Measurements from ENCODE around the gene ATXN1L. TPM values are rescaled to one million over a fixed set of nuclear protein-coding genes. Genes with fewer than 3 reads are reported as not detected.
"Not testable (repeated sequence)": the region's sequence is repeated elsewhere in the genome, so short reads cannot be mapped to it uniquely, and the experiment has no call there.

ATXN1L gene
- total RNA-seq, 1 donor from 2014 or later, result 7.7 TPM

DNA sequence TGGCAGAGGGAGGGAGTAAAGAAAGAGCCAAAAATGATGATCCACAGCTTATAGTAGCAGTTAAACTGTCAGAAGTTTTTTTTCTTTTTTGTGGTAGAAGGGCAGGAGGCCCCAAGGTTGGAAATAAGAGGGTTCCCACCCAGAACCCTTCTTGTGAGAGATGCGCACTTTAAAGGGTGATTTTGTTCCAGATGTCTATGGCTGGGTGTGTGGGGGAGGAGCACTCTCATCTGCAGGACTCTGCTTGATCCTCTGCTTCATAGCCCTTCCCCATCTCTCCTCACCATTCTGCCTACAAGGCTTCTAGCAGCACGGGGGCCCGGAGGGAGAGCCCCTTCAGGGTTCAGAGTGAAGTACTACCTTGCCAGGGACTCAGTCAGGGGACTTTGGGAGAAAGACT is 6.4 kb downstream of the ATXN1L start:
- DNase-seq (ENCODE audit: low spot score in 2 of 2) (no peak), FAIRE-seq (no peak)

DNA sequence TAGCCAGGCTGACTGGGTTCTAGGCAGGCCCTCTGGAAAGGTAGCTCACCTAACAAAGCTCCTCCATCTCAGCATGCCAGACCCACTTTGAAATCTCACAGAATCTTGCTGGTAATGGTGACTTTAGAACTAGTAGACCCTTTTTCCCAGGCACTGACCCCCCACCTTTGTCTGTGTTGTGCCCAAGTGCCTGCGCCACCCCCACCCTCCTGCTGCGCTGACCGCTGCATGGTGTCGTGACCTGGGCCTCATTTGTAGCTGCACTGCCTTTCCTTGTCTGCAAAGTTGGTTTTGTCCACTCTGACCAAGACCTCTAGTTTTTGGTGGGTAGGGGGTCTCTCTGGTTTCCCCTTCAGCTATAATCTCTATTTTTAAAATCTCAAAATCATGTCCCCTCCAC is 6.8 kb downstream of the ATXN1L start:
- FAIRE-seq, result no peak
- no peak for DNase-seq (ENCODE audit: low spot score in 2 of 2)

DNA sequence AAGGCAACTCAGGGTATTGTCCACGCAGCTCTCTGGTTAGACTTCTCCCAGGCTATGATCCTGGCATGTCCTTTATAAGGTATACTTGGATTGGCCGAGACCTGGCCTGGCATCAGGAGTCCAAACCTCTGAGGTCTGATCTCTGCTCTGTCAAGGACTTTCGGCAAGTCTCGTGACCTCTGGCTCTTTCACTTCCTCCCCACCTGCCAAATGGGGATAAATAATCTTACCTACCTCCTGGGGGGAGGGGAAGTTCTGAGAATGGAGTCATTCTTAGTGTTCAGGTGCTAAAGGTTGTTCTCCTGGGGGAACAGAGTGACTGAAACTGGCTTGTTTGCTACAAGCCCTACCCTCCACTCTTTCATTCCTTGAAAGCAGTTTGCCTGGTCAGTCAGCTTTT is 7.6 kb downstream of the ATXN1L start:
- DNase-seq (ENCODE audit: low spot score in 2 of 2), result no peak
- no peak for FAIRE-seq

DNA sequence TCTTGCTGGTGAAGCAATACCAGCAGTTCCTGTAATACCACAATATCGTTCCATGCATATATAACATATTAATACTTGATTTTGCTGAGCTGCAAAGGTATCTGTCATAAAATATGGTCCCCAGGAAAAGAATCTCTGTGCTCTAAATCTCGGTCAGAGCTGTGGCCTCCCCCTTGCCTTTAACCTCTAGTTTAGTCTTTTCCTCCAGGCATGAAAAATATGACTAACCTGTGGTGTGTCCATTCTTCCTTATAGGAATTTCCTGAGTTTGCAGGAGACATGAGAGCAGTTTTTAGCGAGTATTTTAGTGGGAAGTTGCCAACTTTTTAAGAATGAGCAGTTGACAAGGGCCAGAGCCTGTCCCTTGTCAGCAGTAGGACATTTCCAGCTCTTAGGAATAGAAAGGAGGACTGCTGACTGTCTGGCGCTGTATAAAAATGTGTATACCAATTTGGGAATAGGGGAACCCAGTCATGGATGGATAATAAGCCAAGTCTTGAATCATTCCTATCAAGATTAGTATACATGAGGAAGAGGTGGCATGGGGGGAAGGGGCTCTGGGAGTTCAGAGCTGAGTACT is 8.7 kb downstream of the ATXN1L start:
- DNase-seq (ENCODE audit: low spot score in 2 of 2) (no peak), FAIRE-seq (no peak)

DNA sequence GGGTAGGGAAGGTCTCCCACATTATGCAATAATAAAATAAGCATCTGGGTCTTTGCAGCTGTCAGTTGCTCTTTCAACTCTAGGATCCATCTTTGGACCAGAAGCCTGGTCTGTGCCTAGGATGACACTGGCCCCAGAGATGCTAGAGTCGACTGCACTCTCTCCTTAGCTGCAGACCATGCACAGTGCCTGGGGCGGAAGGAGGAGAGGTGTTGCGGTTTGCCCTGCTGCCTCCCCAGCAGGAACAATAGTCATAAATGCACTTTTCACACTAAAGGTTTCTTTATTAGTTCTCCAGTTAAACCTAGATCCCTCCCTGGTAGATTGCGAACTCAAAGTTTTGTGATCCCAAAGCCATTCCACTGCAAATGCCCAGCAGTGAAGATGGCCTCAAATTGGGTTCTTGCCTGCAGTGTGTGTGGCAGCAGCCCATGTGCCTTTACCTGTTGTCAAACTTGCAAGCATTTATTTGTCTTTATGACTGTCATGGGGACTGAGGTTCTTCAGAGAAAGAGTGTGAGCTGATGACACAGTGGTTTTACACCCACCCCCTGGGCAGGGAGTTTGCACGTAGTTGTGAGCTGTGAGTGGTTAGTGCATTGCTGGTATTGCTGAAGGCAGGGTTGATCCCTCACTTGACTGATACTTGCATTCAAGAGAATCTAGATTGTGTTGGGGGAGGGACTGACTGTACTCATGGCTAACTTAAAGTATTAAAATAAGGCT is 10.3 kb downstream of the ATXN1L start:
- no peak for DNase-seq (ENCODE audit: low spot score in 2 of 2)
- FAIRE-seq, result no peak

DNA sequence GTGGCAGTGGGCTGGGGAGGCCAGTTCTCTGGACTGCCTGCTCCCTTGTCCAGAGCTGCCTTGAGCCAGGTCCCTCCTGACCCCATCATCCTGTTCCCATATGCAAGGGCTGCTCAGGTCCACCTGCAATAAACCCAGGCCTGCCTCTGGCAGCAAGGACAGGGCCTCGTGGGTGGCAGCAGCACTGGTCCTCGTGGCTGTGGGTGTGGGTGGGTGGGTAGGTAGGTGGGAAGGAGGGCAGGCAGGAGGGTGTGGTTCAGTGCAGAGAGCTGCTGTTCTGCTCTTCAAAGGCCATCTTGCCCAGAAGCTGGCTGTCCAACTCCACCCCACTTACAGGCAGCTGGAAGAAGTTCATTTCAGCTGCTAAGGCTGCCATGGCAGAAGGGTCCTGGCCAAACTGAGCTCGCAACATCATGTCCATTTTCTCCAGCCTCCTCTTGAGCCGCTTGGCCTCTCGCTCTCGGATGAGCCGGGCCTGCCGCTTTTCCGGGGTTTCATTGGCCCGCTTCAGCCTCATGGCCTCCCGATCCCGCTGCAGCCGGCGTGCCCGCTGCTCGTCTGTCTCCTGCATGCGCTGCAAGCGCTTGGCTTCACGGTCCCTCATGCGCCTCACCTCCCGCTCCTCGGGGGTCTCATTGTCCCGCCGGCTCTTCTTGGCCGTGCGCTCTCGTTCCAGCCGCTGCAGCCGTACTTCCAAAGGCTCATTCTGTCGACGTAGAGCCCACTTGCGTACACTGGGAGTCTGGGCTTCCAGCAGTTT is 14.2 kb downstream of the ATXN1L start:
- DNase-seq (ENCODE audit: low spot score in 2 of 2), result no peak
- no peak for FAIRE-seq

DNA sequence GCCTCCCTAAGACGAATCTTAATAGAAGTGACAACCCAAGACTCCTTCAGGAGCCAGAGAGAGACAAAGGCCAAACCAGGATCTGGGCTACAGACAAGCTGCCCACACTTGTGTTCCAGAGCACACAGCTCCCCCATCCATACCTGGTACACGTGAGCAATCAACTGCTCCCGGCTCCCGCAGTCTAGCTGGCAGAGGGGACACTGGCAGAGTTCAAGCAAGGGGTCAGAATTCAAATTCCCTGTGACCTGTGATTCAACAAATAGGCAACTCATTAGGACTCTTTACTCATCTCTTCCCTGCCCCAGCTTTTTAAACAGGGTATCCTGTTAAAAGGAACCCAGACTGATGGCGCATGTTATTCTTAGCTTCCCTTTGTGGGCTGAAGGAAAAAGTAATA is 18.2 kb downstream of the ATXN1L start:
- no peak for FAIRE-seq

DNA sequence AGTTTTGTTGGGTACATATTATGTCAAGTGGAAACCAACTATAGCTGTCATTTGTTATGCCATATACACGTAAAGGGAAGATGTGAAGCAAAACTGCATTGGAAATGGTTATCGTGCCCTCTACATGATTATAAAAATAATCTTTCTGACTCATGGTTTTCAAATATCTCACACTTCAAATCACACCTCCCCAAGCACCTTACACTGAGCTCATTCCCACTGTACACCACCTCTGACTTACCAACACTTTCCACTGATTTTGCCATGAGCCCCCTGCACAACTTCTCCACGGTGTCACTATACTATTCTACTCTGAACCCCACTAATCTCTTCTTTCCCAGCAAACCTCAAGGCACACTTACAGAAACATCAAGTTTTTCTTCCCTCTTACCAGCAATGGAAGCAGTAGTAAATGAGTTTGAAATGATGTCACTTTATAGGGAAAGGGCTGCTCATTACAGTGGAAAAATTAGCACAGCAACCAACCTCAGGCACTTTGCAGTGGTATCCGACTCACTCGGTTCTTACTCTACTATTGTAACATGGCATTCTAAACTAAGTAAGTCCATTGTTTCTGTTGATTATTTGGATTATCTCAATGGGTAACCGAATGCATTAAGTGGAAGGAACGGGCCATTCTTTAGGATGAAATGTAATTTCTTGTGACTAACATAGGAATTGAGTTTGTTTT is 19.5 kb downstream of the ATXN1L start:
- no peak for DNase-seq (ENCODE audit: low spot score in 2 of 2)
- no peak for FAIRE-seq

More for the DNA sequence above, 18.2 kb downstream of the ATXN1L start:
- no peak for DNase-seq (ENCODE audit: low spot score in 2 of 2)

DNA sequence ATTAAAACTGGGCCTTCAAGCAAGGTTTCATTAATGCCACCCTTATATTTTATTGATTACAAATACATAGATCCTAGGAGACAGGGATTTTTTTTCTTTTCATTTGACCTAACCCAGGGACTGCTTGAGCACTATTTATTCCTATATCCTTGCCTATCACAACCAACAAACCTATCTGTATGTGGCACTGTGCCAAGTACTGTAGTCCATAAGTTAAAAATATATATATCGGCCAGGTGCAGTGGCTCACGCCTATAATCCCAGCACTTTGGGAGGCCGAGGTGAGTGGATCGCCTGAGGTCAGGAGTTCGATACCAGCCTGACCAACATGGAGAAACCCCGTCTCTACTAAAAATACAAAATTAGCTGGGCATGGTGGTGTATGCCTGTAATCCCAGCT is 21.4 kb downstream of the ATXN1L start:
- not testable (repeated sequence) for DNase-seq (ENCODE audit: low spot score in 2 of 2); FAIRE-seq

DNA sequence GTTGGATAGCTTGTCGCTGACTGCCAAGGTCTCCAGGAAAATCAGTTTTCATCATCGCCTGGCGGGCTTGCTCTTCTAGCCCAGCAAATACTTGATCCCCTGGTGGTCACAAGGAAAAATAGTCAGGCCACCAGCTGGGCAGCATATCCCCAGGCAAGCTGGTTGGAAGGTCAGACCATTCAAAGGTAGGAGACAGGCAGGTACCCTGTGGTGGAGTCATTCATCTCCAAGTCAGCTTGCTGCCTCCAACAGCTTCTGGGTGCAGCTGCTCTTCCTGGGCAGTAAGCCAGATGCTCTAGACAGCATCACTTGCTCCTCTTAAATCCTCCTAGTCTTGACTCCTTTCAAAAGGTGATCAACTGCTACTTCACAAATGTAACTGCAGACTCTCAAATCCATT is 22.2 kb downstream of the ATXN1L start:
- no peak for FAIRE-seq

DNA sequence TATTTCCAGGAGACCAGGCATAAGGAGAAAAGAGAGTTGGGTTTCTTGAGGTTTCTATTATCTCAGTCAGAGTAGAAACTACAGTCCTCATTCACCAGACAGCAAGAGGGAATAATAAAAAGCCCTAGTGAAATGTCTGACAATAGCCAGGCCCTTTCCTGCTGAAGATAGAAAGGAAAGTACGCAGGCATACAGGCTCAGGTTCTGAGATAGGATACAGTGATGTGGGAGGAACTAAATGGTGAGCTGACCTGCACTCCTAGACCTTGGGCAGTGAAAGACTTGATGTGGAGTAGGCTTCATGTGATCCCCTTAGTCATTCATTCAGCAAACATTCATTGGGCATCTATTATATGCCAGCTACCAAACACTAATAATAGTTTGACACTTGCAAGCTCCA is 23.3 kb downstream of the ATXN1L start:
- FAIRE-seq, result no peak
- no peak for DNase-seq (ENCODE audit: low spot score in 2 of 2)

More for the DNA sequence above, 22.2 kb downstream of the ATXN1L start:
- no peak for DNase-seq (ENCODE audit: low spot score in 2 of 2)

DNA sequence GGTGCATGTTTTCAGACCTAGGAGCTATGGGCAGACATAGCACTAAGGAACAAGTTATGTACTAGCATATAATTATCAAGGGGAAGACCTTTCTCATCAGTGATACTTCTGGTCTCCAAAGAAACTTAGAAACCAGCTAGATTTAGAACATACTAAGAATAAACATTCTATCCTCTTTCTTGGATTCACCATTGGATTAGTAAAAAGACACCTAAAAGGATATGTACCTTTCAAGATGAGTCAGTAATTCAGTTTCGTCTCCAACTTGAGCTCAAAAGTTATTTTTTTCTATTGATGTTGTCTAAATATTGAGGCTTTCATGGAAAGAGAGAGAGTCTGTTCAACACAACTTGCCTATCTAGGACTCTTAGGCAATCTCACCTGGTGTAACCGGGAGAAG is 25.0 kb downstream of the ATXN1L start:
- DNase-seq (ENCODE audit: low spot score in 2 of 2) (no peak), FAIRE-seq (no peak)

DNA sequence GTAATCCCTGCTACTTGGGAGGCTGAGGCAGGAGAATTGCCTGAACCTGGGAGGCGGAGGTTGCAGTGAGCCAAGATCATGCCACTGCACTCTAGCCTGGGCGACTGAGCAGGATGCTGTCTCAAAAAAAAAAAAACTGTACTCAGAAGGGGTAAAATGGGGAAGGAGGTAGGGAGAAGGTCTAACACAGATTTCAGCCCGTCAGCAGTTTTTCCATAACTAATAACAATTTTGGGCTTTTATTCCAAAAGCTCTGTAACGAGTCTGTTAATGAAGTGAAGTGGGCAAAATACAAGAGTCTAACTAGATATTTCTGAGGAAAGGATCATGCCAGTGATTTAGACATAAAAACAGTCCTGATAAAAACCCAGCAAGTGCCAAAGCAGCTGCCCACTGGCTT is 27.4 kb downstream of the ATXN1L start:
- no peak for FAIRE-seq

DNA sequence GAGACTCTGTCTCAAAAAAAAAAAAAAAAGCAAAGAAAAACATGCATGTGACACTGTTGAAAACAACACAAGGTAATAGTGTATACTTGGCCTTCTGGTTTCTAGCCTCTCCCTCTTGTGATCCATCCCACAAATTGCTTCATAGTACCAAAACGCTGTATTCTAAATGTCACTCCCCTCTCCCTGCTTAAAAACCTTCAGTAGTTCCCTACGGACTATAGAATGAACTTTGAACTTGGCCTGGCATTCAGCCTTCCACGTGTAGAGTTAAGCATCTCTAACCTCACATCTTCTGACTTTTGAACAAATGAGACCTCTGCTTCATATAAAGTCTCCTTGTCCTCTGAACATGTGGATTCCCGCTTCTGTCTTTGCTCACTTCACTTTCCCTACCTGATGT is 33.1 kb downstream of the ATXN1L start:
- no peak for FAIRE-seq
- DNase-seq (ENCODE audit: low spot score in 2 of 2), result no peak

More for the DNA sequence above, 27.4 kb downstream of the ATXN1L start:
- DNase-seq (ENCODE audit: low spot score in 2 of 2), result no peak

DNA sequence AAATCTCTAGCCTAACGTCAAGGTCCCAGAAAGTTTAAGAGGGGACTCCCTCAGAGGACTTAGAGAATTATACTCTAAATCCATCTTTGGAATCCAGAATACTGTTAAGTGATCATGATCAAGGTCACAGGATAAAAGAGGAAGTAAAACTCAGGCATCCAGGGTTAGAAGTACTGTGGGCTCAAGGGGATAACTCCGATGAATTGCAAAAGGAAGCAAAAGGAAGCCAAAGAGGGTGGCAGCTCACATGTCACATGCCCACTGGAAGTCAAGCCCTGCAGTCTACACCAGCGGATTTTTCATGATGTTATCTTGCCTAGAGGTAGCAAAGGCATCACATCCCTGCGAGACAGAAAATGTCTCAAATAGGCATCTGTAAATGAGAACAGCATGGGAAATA is 34.4 kb downstream of the ATXN1L start:
- no peak for FAIRE-seq
- DNase-seq (ENCODE audit: low spot score in 2 of 2), result no peak

DNA sequence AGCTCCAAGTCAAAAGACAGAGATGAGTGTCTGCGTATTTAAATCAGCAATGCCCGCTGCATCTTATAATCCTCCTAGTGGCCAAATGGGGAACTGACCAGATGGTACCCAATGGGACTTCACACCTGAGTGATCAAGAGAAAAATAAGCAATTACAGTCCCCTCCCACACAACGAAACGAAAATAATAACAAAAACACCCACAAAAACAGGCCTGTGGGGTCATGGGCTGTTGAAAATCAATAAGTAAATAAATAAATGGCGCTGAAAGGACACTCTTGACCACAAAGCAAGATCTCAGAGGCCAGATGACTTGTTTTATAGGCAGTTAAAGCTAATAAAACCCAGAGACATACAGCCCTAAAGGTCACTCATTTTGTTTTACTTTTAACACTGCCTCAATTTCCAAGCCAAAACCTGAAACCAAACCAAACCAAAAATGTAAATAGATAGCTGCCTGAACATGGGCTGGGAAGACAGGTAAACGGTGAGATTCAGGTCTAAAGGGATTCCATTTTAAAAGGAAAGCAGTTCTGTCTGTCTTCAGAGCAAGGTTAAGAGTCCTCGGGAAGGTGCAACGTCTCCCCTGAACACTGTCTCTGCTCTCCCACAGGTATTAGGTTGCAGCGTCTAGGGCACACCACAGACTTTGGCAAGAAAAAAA is 36.9 kb downstream of the ATXN1L start:
- DNase-seq (ENCODE audit: low spot score in 2 of 2) (peak; percentile 61 to 64), FAIRE-seq (no peak)

DNA sequence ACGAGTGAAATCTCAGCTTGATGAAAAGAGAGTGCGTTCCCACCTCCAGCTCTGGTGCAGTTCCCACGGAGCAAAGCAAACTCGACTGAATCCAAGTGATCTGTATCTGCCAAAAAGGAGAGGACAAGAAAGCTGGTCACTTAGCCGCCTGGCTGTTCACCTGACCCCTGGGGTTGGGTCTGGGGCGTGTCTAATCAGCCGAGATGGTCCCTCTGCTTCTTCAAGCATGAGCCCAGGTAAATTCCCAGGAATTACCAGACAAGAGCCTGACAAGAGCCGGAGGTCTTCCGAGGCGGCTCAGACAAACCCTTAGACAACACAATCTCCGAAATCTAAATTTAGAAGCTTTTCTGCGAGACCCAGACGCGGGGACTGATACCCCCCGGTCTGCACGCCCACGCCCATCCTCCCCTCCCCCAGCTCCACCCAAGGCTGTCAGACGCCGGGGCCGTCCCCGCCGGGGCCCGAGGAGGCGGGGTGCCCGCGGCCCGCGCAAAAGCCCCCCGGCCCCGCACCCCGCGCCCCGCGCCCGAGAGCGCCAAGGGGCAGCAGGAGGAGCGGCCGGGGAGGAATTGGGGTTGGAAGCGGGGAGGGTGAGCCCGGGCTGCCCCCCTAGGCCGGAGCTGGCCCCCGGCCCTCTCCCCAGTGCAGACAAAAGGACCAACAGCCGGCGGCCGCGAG is 37.5 kb downstream of the ATXN1L start:
- DNase-seq (ENCODE audit: low spot score in 2 of 2) (peak in 1 of 2 donors; percentile 48), FAIRE-seq (no peak)

DNA sequence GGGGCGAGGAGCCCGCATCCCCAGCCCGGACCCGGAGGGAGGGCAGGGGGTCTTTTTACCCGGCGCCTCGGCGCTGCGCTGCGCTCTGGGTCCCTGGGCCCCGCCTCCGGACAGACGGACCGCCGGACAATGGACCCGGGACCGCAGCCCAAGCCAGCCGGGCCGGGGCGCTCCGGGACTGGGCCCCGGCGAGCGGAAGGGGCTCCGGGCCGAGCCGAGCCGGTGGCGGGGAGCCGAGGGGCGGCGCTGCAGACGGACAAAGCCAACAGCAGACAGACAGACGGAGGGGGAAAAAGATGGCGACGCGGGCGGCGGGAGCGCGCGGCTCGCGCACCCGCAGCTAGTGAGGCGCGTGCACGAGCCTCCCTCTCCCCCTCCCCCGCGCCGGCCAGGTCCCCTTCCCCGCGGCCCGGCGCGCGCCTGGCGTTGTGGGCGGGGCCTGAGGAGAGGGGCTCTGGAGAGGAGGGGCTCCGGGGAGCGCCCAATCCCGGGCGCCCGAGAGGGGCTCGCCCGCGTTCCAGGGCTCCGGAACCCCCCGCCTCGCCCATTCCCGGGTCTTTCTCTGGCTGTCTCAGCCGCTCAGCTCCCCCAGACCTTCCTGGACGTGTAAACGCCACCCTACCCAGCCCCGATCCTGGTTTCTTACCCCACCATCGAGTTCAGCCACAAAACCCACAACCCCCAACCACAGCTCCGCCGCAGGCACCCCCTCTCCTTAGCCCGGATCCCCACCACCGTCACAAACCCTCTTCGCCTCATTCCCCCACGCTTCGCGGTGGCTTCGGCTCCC is 38.3 kb downstream of the ATXN1L start, which contains the start of gene ZNF821:
Gene ZNF821 (minus strand): TSS at position 334 of the 790 bp plus-strand sequence. CDS start 4,236 bp downstream, outside the sequence.
- no peak for FAIRE-seq
- peak; percentile 90 to 92 for DNase-seq (ENCODE audit: low spot score in 2 of 2)

DNA sequence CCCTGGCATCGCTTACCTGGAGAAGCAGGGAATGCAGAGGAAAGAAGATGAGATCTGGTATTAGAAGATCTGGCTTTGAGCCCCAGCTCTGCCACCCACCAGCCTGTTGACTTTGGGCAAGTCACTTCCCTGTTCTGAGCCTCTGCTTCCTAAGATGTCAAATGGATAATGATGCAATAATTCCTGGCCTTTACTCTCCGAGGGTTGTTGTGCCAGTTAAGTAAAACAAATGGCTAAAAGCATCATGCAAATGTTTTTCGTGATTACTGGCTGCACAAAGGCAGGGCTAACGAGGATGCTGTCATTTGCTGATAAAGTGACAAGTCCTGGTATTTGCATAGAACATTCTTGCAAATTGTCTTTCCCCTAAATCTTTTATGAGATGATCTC is 39.5 kb downstream of the ATXN1L start:
- no peak for FAIRE-seq
- no peak for DNase-seq (ENCODE audit: low spot score in 2 of 2)
